OCI-M1 (cell line): ENCODE data around the gene KLHL21.

Experiments
- DNase-seq: peaks from one replicate; lab custom pipeline; 2025; lab: John Stamatoyannopoulos, UW

KLHL21 gene

GRCh38 chr1:6624710-6625583 is 22.3 kb upstream of the KLHL21 start, which contains the start of gene THAP3:
Gene THAP3, plus strand, starts transcription at chr1:6624868. Its CDS starts 351 bp downstream, at chr1:6625219.
- DNase-seq = peak; percentile 90

GRCh38 chr1:6623269-6623965 is 20.7 kb upstream of the KLHL21 start:
- DNase-seq = no peak

- no peak for DNase-seq
These were observed 19.9 kb upstream of the KLHL21 start for GRCh38 chr1:6622396-6623152.

GRCh38 chr1:6621429-6622391 is 19.0 kb upstream of the KLHL21 start:
- no peak for DNase-seq

- no peak for DNase-seq
These were observed 16.4 kb upstream of the KLHL21 start for GRCh38 chr1:6619045-6619444.

GRCh38 chr1:6614929-6615785 is 12.5 kb upstream of the KLHL21 start:
- peak; percentile 26 for DNase-seq

GRCh38 chr1:6614019-6614928 is 11.6 kb upstream of the KLHL21 start:
- DNase-seq = peak; percentile 59

GRCh38 chr1:6613361-6614018 is 10.8 kb upstream of the KLHL21 start, which contains the start of gene PHF13:
Gene PHF13, plus strand, starts transcription at chr1:6613731. Its CDS starts 336 bp downstream, at chr1:6614067.
- DNase-seq = peak; percentile 99

- peak; percentile 78 for DNase-seq
These were observed 10.1 kb upstream of the KLHL21 start for GRCh38 chr1:6612641-6613360.

- no peak for DNase-seq
These were observed 1.4 kb upstream of the KLHL21 start for GRCh38 chr1:6603915-6604558.

- DNase-seq = no peak
These were observed 707 bp upstream of the KLHL21 start for GRCh38 chr1:6603238-6603914.

GRCh38 chr1:6601923-6602668 is 573 bp downstream of the KLHL21 start:
- DNase-seq = peak; percentile 64

- peak; percentile 97 for DNase-seq
These were observed 1.4 kb downstream of the KLHL21 start for GRCh38 chr1:6601049-6601922.

GRCh38 chr1:6600410-6601048 is 2.1 kb downstream of the KLHL21 start:
- no peak for DNase-seq
